MM.1S (cell line): ENCODE measurements around the gene FANCG.

Experiments used
- DNase-seq: peaks from one replicate; pipeline ENCODE4 v3.0.0-alpha.2; 2015
- H2AFZ ChIP-seq: fragments of 300-600 bp; sonication (generic); 2 replicates; pipeline ENCODE4 v1.6.0; 2016; ENCODE audit warnings: antibody characterized with exemption, low read length
- H3F3A ChIP-seq: fragments of 300-600 bp; sonication (generic); 2 replicates; pipeline ENCODE4 v1.6.1; 2016; ENCODE audit warnings: mild to moderate bottlenecking, antibody characterized with exemption, low read length, moderate library complexity, mixed read lengths; ENCODE audit not compliant: insufficient read depth
- H3K27ac ChIP-seq: fragments of 300-600 bp; sonication (generic); 2 replicates; pipeline ENCODE4 v1.5.1; 2016; ENCODE audit warnings: mild to moderate bottlenecking, low read length
- H3K27me3 ChIP-seq: fragments of 300-600 bp; sonication (generic); replicated peaks from 2 replicates; pipeline ENCODE4 v1.6.0; 2016; ENCODE audit warnings: low read length; ENCODE audit not compliant: insufficient read depth
- H3K36me3 ChIP-seq: fragments of 300-600 bp; sonication (generic); replicated peaks from 2 replicates; pipeline ENCODE4 v1.6.1; 2016; ENCODE audit warnings: mild to moderate bottlenecking, low read length, mixed read lengths; ENCODE audit not compliant: insufficient read depth
- H3K4me1 ChIP-seq: fragments of 300-600 bp; sonication (generic); 2 replicates; pipeline ENCODE4 v1.6.1; 2016; ENCODE audit warnings: low read length, mixed read lengths
- H3K4me2 ChIP-seq: fragments of 300-600 bp; sonication (generic); 2 replicates; pipeline ENCODE4 v1.6.0; 2016; ENCODE audit warnings: low read depth, low read length
- H3K4me3 ChIP-seq: fragments of 300-600 bp; sonication (generic); 2 replicates; pipeline ENCODE4 v1.5.1; 2016; ENCODE audit warnings: low read length, mixed read lengths
- H3K79me2 ChIP-seq: fragments of 300-600 bp; sonication (generic); 2 replicates; pipeline ENCODE4 v1.6.1; 2016; ENCODE audit warnings: mixed run types, low read length, mixed read lengths
- H3K9ac ChIP-seq: fragments of 300-600 bp; sonication (generic); 2 replicates; pipeline ENCODE4 v1.6.1; 2016; ENCODE audit warnings: low read length, mixed read lengths
- H3K9me2 ChIP-seq: fragments of 300-600 bp; sonication (generic); replicated peaks from 2 replicates; pipeline ENCODE4 v1.6.1; 2016; ENCODE audit warnings: mild to moderate bottlenecking, low read length, mixed read lengths; ENCODE audit not compliant: insufficient read depth
- H3K9me3 ChIP-seq: fragments of 300-600 bp; sonication (generic); replicated peaks from 2 replicates; pipeline ENCODE4 v1.6.1; 2016; ENCODE audit warnings: mild to moderate bottlenecking, low read length, mixed read lengths; ENCODE audit not compliant: insufficient read depth
- H4K20me1 ChIP-seq: fragments of 300-600 bp; sonication (generic); 2 replicates; pipeline ENCODE4 v1.6.1; 2016; ENCODE audit warnings: mild to moderate bottlenecking, low read length, moderate library complexity, mixed read lengths; ENCODE audit not compliant: insufficient read depth
- CTCF ChIP-seq: fragments of 300-600 bp; sonication (generic); IDR thresholded peaks from 2 replicates; pipeline ENCODE4 v1.5.1; 2016; ENCODE audit warnings: antibody characterized with exemption, low read length, mixed read lengths
- EZH2 ChIP-seq: fragments of 300-600 bp; sonication (generic); optimal IDR thresholded peaks from 2 replicates; pipeline ENCODE3; 2017; ENCODE audit warnings: low read depth, mild to moderate bottlenecking, antibody characterized with exemption, low read length, mixed read lengths
- EZH2phosphoT487 ChIP-seq: fragments of 300-600 bp; sonication (generic); IDR thresholded peaks from 2 replicates; pipeline ENCODE4 v1.6.1; 2018; ENCODE audit warnings: antibody characterized with exemption, low read length

Gene FANCG

GRCh38 chr9:35048511-35048910, 31.2 kb downstream of the FANCG start:
- no peak for DNase-seq
- Histone ChIP-seq H3K27me3 (no peaks in the 10 kb centered on the region), H3F3A (0 out of 2 replicates have a peak, but pooled peaks cover 2% of the 10 kb centered on the region), H3K79me2 (peaks cover 8% of the 10 kb centered on the region; the same call in 1 of the 2 replicates), H3K36me3 (peaks cover 4% of the 10 kb centered on the region; the same call in 1 of the 2 replicates), H2AFZ (no peak overlapping the region), H3K9me3 (no peaks in the 10 kb centered on the region), H3K27ac (no peak overlapping the region), H3K9me2 (no peaks in the 10 kb centered on the region), H3K4me1 (no peaks in the 10 kb centered on the region), H4K20me1 (no peaks in the 10 kb centered on the region), H3K4me2 (no peak overlapping the region), H3K4me3 (no peak overlapping the region), H3K9ac (no peak overlapping the region)
- TF ChIP-seq EZH2 (no peak), CTCF (no peak), EZH2phosphoT487 (no peak)

- Histone ChIP-seq H4K20me1 (no peaks in the 10 kb centered on the region), H3K4me2 (no peak overlapping the region), H3K27me3 (no peaks in the 10 kb centered on the region), H2AFZ (no peak overlapping the region), H3K9ac (no peak overlapping the region), H3K9me3 (no peaks in the 10 kb centered on the region), H3K79me2 (no peaks in the 10 kb centered on the region), H3K27ac (no peak overlapping the region), H3K4me1 (no peaks in the 10 kb centered on the region), H3F3A (peaks cover 6% of the 10 kb centered on the region; the same call in 1 of the 2 replicates), H3K36me3 (0 out of 2 replicates have a peak, but pooled peaks cover 4% of the 10 kb centered on the region), H3K4me3 (no peak overlapping the region), H3K9me2 (no peaks in the 10 kb centered on the region)
- no peak for TF ChIP-seq EZH2phosphoT487
- no peak for TF ChIP-seq EZH2
- TF ChIP-seq CTCF, result no peak
- DNase-seq, result no peak
Measured at GRCh38 chr9:35044071-35044470, 35.7 kb downstream of the FANCG start.

- H3K9ac ChIP-seq, result no peak overlapping the region
- H3K9me2 ChIP-seq, result no peaks in the 10 kb centered on the region
- H3K27ac ChIP-seq, result no peak overlapping the region
- H3K27me3 ChIP-seq, result no peaks in the 10 kb centered on the region
- no peak overlapping the region for H3K4me3 ChIP-seq
- DNase-seq, result no peak
- peaks cover 6% of the 10 kb centered on the region; the same call in 1 of the 2 replicates for H3F3A ChIP-seq
- H3K36me3 ChIP-seq, result no peaks in the 10 kb centered on the region
- H3K4me2 ChIP-seq, result no peak overlapping the region
- no peak overlapping the region for H2AFZ ChIP-seq
- no peak for TF ChIP-seq EZH2phosphoT487
- TF ChIP-seq EZH2, result no peak
- no peak for TF ChIP-seq CTCF
- H3K4me1 ChIP-seq, result no peaks in the 10 kb centered on the region
- no peaks in the 10 kb centered on the region for H3K9me3 ChIP-seq
- no peaks in the 10 kb centered on the region for H3K79me2 ChIP-seq
- no peaks in the 10 kb centered on the region for H4K20me1 ChIP-seq
Measured at GRCh38 chr9:35042891-35043545, 36.7 kb downstream of the FANCG start.
